Activated B cell treated with CpG ODN at 0.5 μM for 24 hours (primary cell): ENCODE data around the gene TRPV5. TPM values are rescaled to one million over a fixed set of nuclear protein-coding genes. Genes with fewer than 3 reads are reported as not detected.

Source experiments
- ATAC-seq: fragments of 200-7000 bp; cut with Tn5 transposase; one replicate; pipeline ENCODE4 v1.10.0; 2021; ENCODE audit warnings: low read depth, mild to moderate bottlenecking, moderate library complexity
- CTCF ChIA-PET: fragments of 350-600 bp; sonication (Branson Sonifier 250); formaldehyde crosslinking; loops from one replicate; lab custom pipeline; 2021; ENCODE audit warnings: antibody characterized with exemption; lab: Charles Lee
- POLR2A ChIA-PET: fragments of 350-600 bp; sonication (Branson Sonifier 250); formaldehyde crosslinking; loops from one replicate; lab custom pipeline; 2021; ENCODE audit warnings: antibody characterized with exemption; lab: Charles Lee
- DNase-seq: peaks from one replicate; pipeline ENCODE4 v3.0.0; 2022
- H3K27ac Mint-ChIP-seq: one replicate; pipeline ENCODE4 v1.8.0; 2020; ENCODE audit warnings: mixed read lengths
- H3K27me3 Mint-ChIP-seq: one replicate; pipeline ENCODE4 v1.8.0; 2021; ENCODE audit warnings: mixed read lengths
- H3K36me3 Mint-ChIP-seq: one replicate; pipeline ENCODE4 v1.8.0; 2021; ENCODE audit warnings: low read depth, mixed read lengths
- H3K4me1 Mint-ChIP-seq: one replicate; pipeline ENCODE4 v1.8.0; 2021; ENCODE audit warnings: mixed read lengths
- H3K4me3 Mint-ChIP-seq: one replicate; pipeline ENCODE4 v1.8.0; 2020; ENCODE audit warnings: mild to moderate bottlenecking, mixed read lengths
- H3K9me3 Mint-ChIP-seq: one replicate; pipeline ENCODE4 v1.8.0; 2020; ENCODE audit warnings: mixed read lengths
- CTCF ChIP-seq: fragments of 200-600 bp; IDR thresholded peaks from one replicate; pipeline ENCODE4 v1.8.0; 2022; ENCODE audit warnings: antibody characterized with exemption, mild to moderate bottlenecking
- intact Hi-C: fragments of 100-400 bp; cut with micrococcal nuclease; formaldehyde crosslinking; loops from one replicate; pipeline ENCODE4 v1.15.1; 2024
- total RNA-seq: library from RNA; stranded (reverse); gene quantifications from 2 replicates; pipeline ENCODE4 v1.2.3, GENCODE V29; 2022

TRPV5 gene
- total RNA-seq, 1 donor from 2014 or later = 0.11 TPM

- intact Hi-C loops = no loop called here
- no peak for ATAC-seq
- no peak overlapping the region for H3K4me3 Mint-ChIP-seq
Measured at GRCh38 chr7:142894112-142894984, 39.2 kb downstream of the TRPV5 start.

GRCh38 chr7:142892951-142893350 lies 40.6 kb downstream of the TRPV5 start:
- Mint-ChIP-seq H3K36me3 (no peaks in the 10 kb centered on the region), H3K27me3 (peaks cover 28% of the 10 kb centered on the region), H3K4me1 (no peaks in the 10 kb centered on the region), H3K9me3 (no peaks in the 10 kb centered on the region), H3K27ac (no peak overlapping the region), H3K4me3 (no peak overlapping the region)
- no peak for TF ChIP-seq CTCF
- intact Hi-C loops = no loop called here
- DNase-seq (no peak), ATAC-seq (no peak)
- ChIA-PET CTCF (interaction anchor here (1.3 kb wide), 1 partner anchor 9 kb away, joined by 3 read pairs; no protein-coding TSS in a partner anchor), POLR2A (no interaction called here)

More at GRCh38 chr7:142894112-142894984, 39.2 kb downstream of the TRPV5 start:
- DNase-seq = no peak
- ChIA-PET POLR2A (no interaction called here), CTCF (interaction anchor here (1.2 kb wide), 1 partner anchor 16 kb away, joined by 5 read pairs; no protein-coding TSS in a partner anchor)
- no peaks in the 10 kb centered on the region for H3K36me3 Mint-ChIP-seq
- peaks cover 31% of the 10 kb centered on the region for H3K27me3 Mint-ChIP-seq
- H3K9me3 Mint-ChIP-seq = no peaks in the 10 kb centered on the region
- TF ChIP-seq CTCF = no peak
- no peaks in the 10 kb centered on the region for H3K4me1 Mint-ChIP-seq
- no peak overlapping the region for H3K27ac Mint-ChIP-seq

- intact Hi-C loops = no loop called here
- peaks cover 17% of the 10 kb centered on the region for H3K27me3 Mint-ChIP-seq
- no peak overlapping the region for H3K27ac Mint-ChIP-seq
- POLR2A ChIA-PET = no interaction called here
- DNase-seq (no peak), ATAC-seq (no peak)
- H3K4me3 Mint-ChIP-seq = no peak overlapping the region
- H3K9me3 Mint-ChIP-seq = no peaks in the 10 kb centered on the region
- no peaks in the 10 kb centered on the region for H3K4me1 Mint-ChIP-seq
- H3K36me3 Mint-ChIP-seq = no peaks in the 10 kb centered on the region
- CTCF ChIA-PET = interaction anchor here (1.3 kb wide), 1 partner anchor 10 kb away, joined by 3 read pairs; no protein-coding TSS in a partner anchor
- TF ChIP-seq CTCF = no peak
Measured at GRCh38 chr7:142891490-142892082, 42.0 kb downstream of the TRPV5 start.

- H3K4me1 Mint-ChIP-seq = no peaks in the 10 kb centered on the region
Measured at GRCh38 chr7:142890874-142891485, 42.6 kb downstream of the TRPV5 start.

More at GRCh38 chr7:142890874-142891485, 42.6 kb downstream of the TRPV5 start:
- no peaks in the 10 kb centered on the region for H3K9me3 Mint-ChIP-seq
- intact Hi-C loops = no loop called here
- H3K36me3 Mint-ChIP-seq = no peaks in the 10 kb centered on the region
- POLR2A ChIA-PET = no interaction called here
- peaks cover 11% of the 10 kb centered on the region for H3K27me3 Mint-ChIP-seq
- DNase-seq (no peak), ATAC-seq (no peak)
- no peak overlapping the region for H3K27ac Mint-ChIP-seq
- TF ChIP-seq CTCF = no peak
- H3K4me3 Mint-ChIP-seq = no peak overlapping the region
- CTCF ChIA-PET = no interaction called here
